Hematopoietic multipotent progenitor cell treated with erythropoietin and hydrocortisone succinate and interleukin-3 and kit ligand, for 8 days (in vitro differentiated cells): ENCODE measurements around the gene ABHD12.
"Not testable (repeated sequence)": the region's sequence is repeated elsewhere in the genome, so short reads cannot be mapped to it uniquely, and the experiment has no call there.

Experiments
- DNase-seq: peaks from one replicate; pipeline ENCODE4 v3.0.0-alpha.2; 2015

Gene ABHD12

GRCh38 chr20:25320035-25320800 is 70.4 kb downstream of the ABHD12 start:
- no peak for DNase-seq

- DNase-seq = no peak
These were observed 71.2 kb downstream of the ABHD12 start for GRCh38 chr20:25319241-25320034.

- DNase-seq = no peak
These were observed 72.0 kb downstream of the ABHD12 start for GRCh38 chr20:25318471-25319240.

- no peak for DNase-seq
These were observed 73.1 kb downstream of the ABHD12 start for GRCh38 chr20:25317351-25318075.

- no peak for DNase-seq
These were observed 74.0 kb downstream of the ABHD12 start for GRCh38 chr20:25316506-25317190.

GRCh38 chr20:25315418-25316210 is 75.0 kb downstream of the ABHD12 start:
- no peak for DNase-seq

- no peak for DNase-seq
These were observed 75.9 kb downstream of the ABHD12 start for GRCh38 chr20:25314497-25315417.

- no peak for DNase-seq
These were observed 77.0 kb downstream of the ABHD12 start for GRCh38 chr20:25313593-25313992.

GRCh38 chr20:25312716-25313115 is 77.9 kb downstream of the ABHD12 start:
- DNase-seq = not testable (repeated sequence)

- DNase-seq = no peak
These were observed 79.5 kb downstream of the ABHD12 start for GRCh38 chr20:25310921-25311728.

- peak; percentile 76 for DNase-seq
These were observed 80.2 kb downstream of the ABHD12 start for GRCh38 chr20:25310268-25310920.

GRCh38 chr20:25309395-25310267 is 81.0 kb downstream of the ABHD12 start:
- DNase-seq = peak; percentile 41

GRCh38 chr20:25308671-25309394 is 81.8 kb downstream of the ABHD12 start:
- no peak for DNase-seq

- DNase-seq = no peak
These were observed 82.5 kb downstream of the ABHD12 start for GRCh38 chr20:25308083-25308491.

GRCh38 chr20:25306991-25307903 is 83.4 kb downstream of the ABHD12 start:
- no peak for DNase-seq
